HepG2 (cell line): Measurements from ENCODE around the gene CACNA2D3. TPM values are rescaled to one million over a fixed set of nuclear protein-coding genes. Genes with fewer than 3 reads are reported as not detected.

Experiments
- ATAC-seq: fragments of 200-7000 bp; cut with Tn5 transposase; 3 replicates; pipeline ENCODE4 v1.9.1; 2020; ENCODE audit warnings: mild to moderate bottlenecking, moderate library complexity
- BruUV-seq: library from RNA; stranded (reverse); fragments of 400-500 nt; replicated peaks from 2 replicates; lab custom pipeline; 2021; lab: Mats Ljungman, UMichigan
- CTCF ChIA-PET: fragments of 300-600 bp; formaldehyde crosslinking; extraction: SDS; loops from one replicate; lab custom pipeline; 2021; ENCODE audit warnings: low total read pairs, inconsistent platforms, low intra/inter-chr PET ratio; lab: Yijun Ruan, JAX
- POLR2A ChIA-PET: fragments of 350-600 bp; sonication (Branson Sonifier 250); formaldehyde crosslinking; loops from one replicate; lab custom pipeline; 2020; ENCODE audit warnings: antibody characterized with exemption, inconsistent platforms; lab: Yijun Ruan, JAX
- DNase-seq: peaks from one replicate; pipeline ENCODE4 v3.0.0-alpha.2; 2015; ENCODE audit warnings: low spot score
- FAIRE-seq: peaks from 3 replicates; lab custom pipeline; 2011; peaks lifted over from hg19 to GRCh38; lab: Jason Lieb, UNC
- H2AFZ ChIP-seq: one replicate; pipeline ENCODE4 v1.6.1; 2011; ENCODE audit warnings: low read length, inconsistent platforms
- H3K27ac ChIP-seq: fragments of 300-600 bp; 3 replicates; pipeline ENCODE4 v1.8.0; 2011; ENCODE audit warnings: mixed run types, mild to moderate bottlenecking, mixed read lengths, low read length, inconsistent platforms; ENCODE audit not compliant: insufficient read depth; ENCODE audit errors: extremely low read length
- H3K27me3 ChIP-seq, 2 experiments: fragments of 200-600 bp in 1 of 2; 2 replicates in 1 of 2; 3 replicates in 1 of 2; pipeline versions ENCODE4 v1.6.0 to v1.8.0; 2011; ENCODE audit warnings: low read length in 2 of 2, mild to moderate bottlenecking in 2 of 2, moderate library complexity in 2 of 2, inconsistent platforms in 1 of 2; ENCODE audit not compliant: insufficient read depth in 2 of 2, control insufficient read depth in 1 of 2
- H3K36me3 ChIP-seq, 2 experiments: fragments of 200-600 bp in 1 of 2; replicated peaks in 1 of 2; 2 replicates in 1 of 2; 3 replicates in 1 of 2; pipeline versions ENCODE4 v1.5.1 to v1.8.0; 2011; ENCODE audit warnings: low read length in 2 of 2, inconsistent platforms in 1 of 2; ENCODE audit not compliant: insufficient read depth in 2 of 2, control insufficient read depth in 1 of 2
- H3K4me1 ChIP-seq: 2 replicates; pipeline ENCODE4 v1.5.1; 2012; ENCODE audit warnings: low read length, inconsistent platforms; ENCODE audit not compliant: insufficient read depth
- H3K4me2 ChIP-seq: 2 replicates; pipeline ENCODE4 v1.6.0; 2011; ENCODE audit warnings: low read depth, low read length, inconsistent platforms
- H3K4me3 ChIP-seq, 3 experiments: fragments of 200-600 bp in 1 of 3; sonication (generic), shearing (Covaris generic) in 1 of 3; replicated peaks in 1 of 3; 2 replicates each; pipeline ENCODE4 v1.5.1; 2011 to 2016; ENCODE audit warnings: low read length in 3 of 3, inconsistent platforms in 2 of 3, low read depth in 2 of 3, mild to moderate bottlenecking in 2 of 3, control low read depth in 1 of 3, mixed read lengths in 1 of 3; ENCODE audit not compliant: insufficient read depth in 1 of 3
- H3K79me2 ChIP-seq: one replicate; pipeline ENCODE4 v1.6.1; 2011; ENCODE audit warnings: low read length, inconsistent platforms; ENCODE audit not compliant: insufficient read depth
- H3K9ac ChIP-seq: 2 replicates; pipeline ENCODE4 v1.6.0; 2011; ENCODE audit warnings: mild to moderate bottlenecking, low read depth, low read length, inconsistent platforms; ENCODE audit not compliant: insufficient read depth
- H3K9me3 ChIP-seq: 2 replicates; pipeline ENCODE4 v1.5.1; 2012; ENCODE audit warnings: mild to moderate bottlenecking, low read length
- H4K20me1 ChIP-seq: 2 replicates; pipeline ENCODE4 v1.6.0; 2011; ENCODE audit warnings: inconsistent platforms, mild to moderate bottlenecking, low read length, moderate library complexity; ENCODE audit not compliant: insufficient read depth
- ADNP ChIP-seq: sonication (generic); formaldehyde crosslinking; IDR thresholded peaks from 2 replicates; pipeline ENCODE4 v1.4.0; 2020; ENCODE audit warnings: missing genetic modification reagents
- CREBL2 ChIP-seq: sonication (generic); formaldehyde crosslinking; IDR thresholded peaks from 2 replicates; pipeline ENCODE4 v1.8.1; 2023; ENCODE audit warnings: missing genetic modification reagents, mild to moderate bottlenecking, borderline replicate concordance
- DMAP1 ChIP-seq: IDR thresholded peaks from 2 replicates; pipeline ENCODE4 v1.6.1; 2016
- EHMT2 ChIP-seq: fragments of 200-600 bp; sonication (generic); IDR thresholded peaks from 2 replicates; pipeline ENCODE4 v1.7.0; 2017; ENCODE audit warnings: antibody characterized with exemption, low read depth, low read length, borderline replicate concordance
- ELF4 ChIP-seq: sonication (generic); formaldehyde crosslinking; IDR thresholded peaks from 2 replicates; pipeline ENCODE4 v1.5.0; 2020; ENCODE audit warnings: missing genetic modification reagents, mild to moderate bottlenecking, moderate library complexity, borderline replicate concordance
- HDAC2 ChIP-seq: sonication (generic); formaldehyde crosslinking; IDR thresholded peaks from 2 replicates; pipeline ENCODE4 v1.4.0; 2020; ENCODE audit warnings: missing genetic modification reagents
- KDM2A ChIP-seq: sonication (generic); formaldehyde crosslinking; IDR thresholded peaks from 2 replicates; pipeline ENCODE4 v1.4.0; 2020; ENCODE audit warnings: low read depth, missing genetic modification reagents, borderline replicate concordance
- NR3C1 ChIP-seq: sonication (generic); formaldehyde crosslinking; IDR thresholded peaks from 2 replicates; pipeline ENCODE4 v1.4.0; 2020; ENCODE audit warnings: missing genetic modification reagents
- PHF21A ChIP-seq: sonication (generic); formaldehyde crosslinking; IDR thresholded peaks from 2 replicates; pipeline ENCODE4 v1.5.0; 2020; ENCODE audit warnings: mild to moderate bottlenecking, missing genetic modification reagents
- ZNF12 ChIP-seq: sonication (generic); formaldehyde crosslinking; IDR thresholded peaks from 2 replicates; pipeline ENCODE4 v1.5.0; 2020; ENCODE audit warnings: missing genetic modification reagents
- ZNF180 ChIP-seq: sonication (generic); formaldehyde crosslinking; IDR thresholded peaks from 2 replicates; pipeline ENCODE4 v1.4.0; 2020; ENCODE audit warnings: low read depth, missing genetic modification reagents, borderline replicate concordance
- ZNF256 ChIP-seq: sonication (generic); formaldehyde crosslinking; conservative IDR thresholded peaks from 2 replicates; pipeline ENCODE4 v1.4.0; 2020; ENCODE audit warnings: missing genetic modification reagents
- ZNF263 ChIP-seq: sonication (generic); formaldehyde crosslinking; IDR thresholded peaks from 2 replicates; pipeline ENCODE4 v1.4.0; 2020; ENCODE audit warnings: missing genetic modification reagents
- ZNF350 ChIP-seq: sonication (generic); formaldehyde crosslinking; IDR thresholded peaks from 2 replicates; pipeline ENCODE4 v1.4.0; 2020; ENCODE audit warnings: mild to moderate bottlenecking, low read depth, missing genetic modification reagents, borderline replicate concordance
- ZNF44 ChIP-seq: sonication (generic); formaldehyde crosslinking; IDR thresholded peaks from 2 replicates; pipeline ENCODE4 v1.5.1; 2020; ENCODE audit warnings: mild to moderate bottlenecking, missing genetic modification reagents
- ZNF546 ChIP-seq: sonication (generic); formaldehyde crosslinking; conservative IDR thresholded peaks from 2 replicates; pipeline ENCODE4 v1.8.1; 2023; ENCODE audit warnings: mild to moderate bottlenecking, missing genetic modification reagents
- ZNF549 ChIP-seq: sonication (generic); formaldehyde crosslinking; IDR thresholded peaks from 2 replicates; pipeline ENCODE4 v1.5.0; 2020; ENCODE audit warnings: missing genetic modification reagents
- ZNF557 ChIP-seq: sonication (generic); formaldehyde crosslinking; IDR thresholded peaks from 2 replicates; pipeline ENCODE4 v1.4.0; 2020; ENCODE audit warnings: missing genetic modification reagents
- ZNF761 ChIP-seq: sonication (generic); formaldehyde crosslinking; conservative IDR thresholded peaks from 2 replicates; pipeline ENCODE4 v1.4.0; 2020; ENCODE audit warnings: mild to moderate bottlenecking, missing genetic modification reagents
- ZNF776 ChIP-seq: sonication (generic); formaldehyde crosslinking; IDR thresholded peaks from 2 replicates; pipeline ENCODE4 v1.4.0; 2020; ENCODE audit warnings: mild to moderate bottlenecking, missing genetic modification reagents
- WGBS: methylation state at CpG from one replicate; pipeline ENCODE4 v1.1.6; 2017; ENCODE audit warnings: low lambda C conversion rate; 5-methylcytosine and 5-hydroxymethylcytosine counted together
- in situ Hi-C: cut with HindIII; loops from 2 replicates; pipeline ENCODE4 v1.10.0; 2017; ENCODE audit warnings: low pct_unique_long_range_greater_than_20kb; ENCODE audit not compliant: extremely low pct_ligation_motif_present
- intact Hi-C: fragments of 100-400 bp; cut with micrococcal nuclease; formaldehyde crosslinking; loops from one replicate; pipeline ENCODE4 v1.10.0; 2022; ENCODE audit not compliant: unreplicated experiment
- polyA plus RNA-seq, 8 experiments: library from polyadenylated mRNA; depleted of rRNA in 3 of 8; stranded (reverse) in 7 of 8; unstranded in 1 of 8; fragments of >200 nt; fragmentation: Illumina TruSeq in 4 of 8; extraction: Trizol in 4 of 8; gene quantifications; 2 replicates each; pipeline versions ENCODE4 v1.2.1 to v1.2.3, GENCODE V29; 2011 to 2016; ENCODE audit warnings: low read depth in 4 of 8, missing spikeins in 1 of 8, mixed read lengths in 1 of 8; ENCODE audit not compliant: insufficient read depth in 1 of 8
- total RNA-seq, 5 experiments: library from RNA; depleted of rRNA; stranded (reverse); fragments of >200 nt; fragmentation: Illumina TruSeq; extraction: Trizol; gene quantifications; 2 replicates each; pipeline ENCODE4 v1.2.3, GENCODE V29; 2016; ENCODE audit warnings: low read depth in 1 of 5

The CACNA2D3 gene
- total and polyA plus RNA-seq, 2 of the 13 experiments (the other 11 are each of a cell fraction or from before 2014, with no cell fraction given): not detected

DNA sequence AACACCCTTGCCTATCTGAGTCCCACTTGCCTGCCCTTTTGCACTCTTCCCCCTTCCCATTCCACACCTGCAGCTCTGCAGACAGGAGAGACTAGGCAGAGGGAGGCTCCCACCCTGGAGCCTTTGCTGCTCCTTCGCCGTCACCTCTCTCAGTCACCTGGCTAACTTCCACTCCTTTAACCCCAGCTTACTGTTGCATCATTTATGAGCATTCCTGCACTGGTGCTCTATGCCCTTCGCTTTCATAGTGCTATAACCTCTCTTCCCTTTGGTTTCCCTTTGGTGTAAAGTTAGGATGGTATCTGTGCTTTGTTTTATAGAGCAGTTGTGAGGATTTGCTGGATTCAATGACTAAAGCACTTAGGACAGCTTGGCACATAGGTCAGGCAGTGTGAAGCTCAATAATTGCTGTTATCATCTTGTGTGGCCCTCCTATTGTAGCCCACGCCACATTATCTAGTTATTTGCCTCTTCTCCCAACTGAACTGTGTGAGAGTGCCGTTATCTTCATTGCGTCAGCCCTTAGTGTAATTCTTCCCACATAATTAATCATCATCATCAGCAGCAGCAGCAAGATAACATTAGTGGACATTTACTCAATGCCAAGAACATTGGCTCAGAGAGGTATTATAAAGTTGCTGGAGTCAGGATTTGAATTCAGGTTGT, 253.9 kb downstream of the CACNA2D3 start:
- intact Hi-C loops: no loop called here
- ATAC-seq (no peak), DNase-seq (no peak)

More for the DNA sequence above, 253.9 kb downstream of the CACNA2D3 start:
- Histone ChIP-seq H3K4me3 (no peak overlapping the region), H3K27me3 (peaks cover 0 to 4% of the 10 kb centered on the region in 2 experiments; a peak in 1 of 5 replicates), H3K4me2 (no peak overlapping the region), H3K9me3 (no peaks in the 10 kb centered on the region), H3K36me3 (no peaks in the 10 kb centered on the region), H3K79me2 (no peaks in the 10 kb centered on the region), H3K9ac (no peak overlapping the region), H4K20me1 (no peaks in the 10 kb centered on the region), H3K27ac (no peak overlapping the region), H2AFZ (no peak overlapping the region), H3K4me1 (no peaks in the 10 kb centered on the region)
- 20% methylated on average over 6 of the region's 6 CpGs for WGBS
- in situ Hi-C loops: loop anchor here (10.0 kb wide), 1 partner anchor 441 kb away; no protein-coding TSS in a partner anchor
- BruUV-seq: no TSS peak
- FAIRE-seq: no peak
- TF ChIP-seq ZNF557 (no peak), KDM2A (no peak), ZNF546 (CRISPR knock-in tag) (no peak), ZNF761 (no peak), PHF21A (CRISPR knock-in tag) (no peak), ZNF263 (CRISPR knock-in tag) (no peak), CREBL2 (CRISPR knock-in tag) (no peak), ZNF776 (no peak), ZNF549 (no peak), ZNF180 (CRISPR knock-in tag) (no peak), ADNP (CRISPR knock-in tag) (no peak), ZNF256 (CRISPR knock-in tag) (no peak), ZNF44 (CRISPR knock-in tag) (no peak), HDAC2 (CRISPR knock-in tag) (no peak), NR3C1 (CRISPR knock-in tag) (no peak), ZNF12 (CRISPR knock-in tag) (no peak), ZNF350 (CRISPR knock-in tag) (no peak), EHMT2 (no peak), ELF4 (CRISPR knock-in tag) (no peak), DMAP1 (CRISPR knock-in tag) (no peak)
- ChIA-PET CTCF (no interaction called here), POLR2A (no interaction called here)
